EL (cell line): ENCODE results near the gene TGFA.

Experiments used
- DNase-seq: peaks from one replicate; pipeline ENCODE4 v3.0.0-alpha.2; 2016

Gene TGFA

GRCh38 chr2:70552501-70553333 lies 909 bp downstream of the TGFA start:
- no peak for DNase-seq

GRCh38 chr2:70551167-70551566 lies 2.5 kb downstream of the TGFA start:
- no peak for DNase-seq

- DNase-seq, result no peak
Observed at GRCh38 chr2:70549962-70550361, 3.7 kb downstream of the TGFA start.

GRCh38 chr2:70549064-70549710 lies 4.4 kb downstream of the TGFA start:
- DNase-seq, result no peak

- no peak for DNase-seq
Observed at GRCh38 chr2:70548233-70548632, 5.4 kb downstream of the TGFA start.

- no peak for DNase-seq
Observed at GRCh38 chr2:70546885-70547284, 6.7 kb downstream of the TGFA start.

- DNase-seq, result peak; percentile 14
Observed at GRCh38 chr2:70546376-70546775, 7.2 kb downstream of the TGFA start.

GRCh38 chr2:70541481-70542020 lies 12.1 kb downstream of the TGFA start:
- DNase-seq, result peak; percentile 71

- DNase-seq, result no peak
Observed at GRCh38 chr2:70537840-70538239, 15.8 kb downstream of the TGFA start.

- DNase-seq, result no peak
Observed at GRCh38 chr2:70536517-70537055, 17.0 kb downstream of the TGFA start.

- no peak for DNase-seq
Observed at GRCh38 chr2:70535573-70535972, 18.1 kb downstream of the TGFA start.

GRCh38 chr2:70534183-70534836 lies 19.3 kb downstream of the TGFA start:
- DNase-seq, result no peak

- no peak for DNase-seq
Observed at GRCh38 chr2:70532244-70532935, 21.2 kb downstream of the TGFA start.

- no peak for DNase-seq
Observed at GRCh38 chr2:70531419-70532086, 22.1 kb downstream of the TGFA start.

- no peak for DNase-seq
Observed at GRCh38 chr2:70529610-70530009, 24.0 kb downstream of the TGFA start.

GRCh38 chr2:70528929-70529328 lies 24.7 kb downstream of the TGFA start:
- DNase-seq, result no peak

- DNase-seq, result no peak
Observed at GRCh38 chr2:70528276-70528675, 25.4 kb downstream of the TGFA start.

- no peak for DNase-seq
Observed at GRCh38 chr2:70527447-70528080, 26.1 kb downstream of the TGFA start.

GRCh38 chr2:70526126-70526525 lies 27.5 kb downstream of the TGFA start:
- DNase-seq, result no peak

GRCh38 chr2:70525032-70525431 lies 28.6 kb downstream of the TGFA start:
- peak; percentile 86 for DNase-seq
